Uterus (tissue), 4 donors: ENCODE data around the gene NLK. TPM values are rescaled to one million over a fixed set of nuclear protein-coding genes. Genes with fewer than 3 reads are reported as not detected.
"Not testable (repeated sequence)": the region's sequence is repeated elsewhere in the genome, so short reads cannot be mapped to it uniquely, and the experiment has no call there.

ENCODE experiments used
- DNase-seq, 2 donors: peaks; one replicate each; pipeline ENCODE4 v3.0.0-alpha.2; 2019 to 2020
- H3K27ac ChIP-seq, 2 donors: fragments of 200-600 bp; sonication (generic); 1 replicate in 1 of 2; 2 replicates in 1 of 2; pipeline ENCODE4 v1.5.1; 2016 to 2018
- H3K27me3 ChIP-seq, 2 donors: fragments of 200-600 bp; sonication (generic); one replicate each; pipeline ENCODE4 v1.5.1; 2018 to 2019; ENCODE audit warnings: control low read depth in 1 of 2
- H3K36me3 ChIP-seq, 2 donors: fragments of 200-600 bp; sonication (generic); one replicate each; pipeline ENCODE4 v1.5.1; 2019; ENCODE audit warnings: control low read depth in 1 of 2
- H3K4me1 ChIP-seq, 2 donors: fragments of 200-600 bp; sonication (generic); one replicate each; pipeline ENCODE4 v1.5.1; 2018 to 2019; ENCODE audit warnings: control low read depth in 1 of 2
- H3K4me3 ChIP-seq, 2 donors: fragments of 200-600 bp; sonication (generic); 1 replicate in 1 of 2; 2 replicates in 1 of 2; pipeline ENCODE4 v1.5.1; 2018 to 2019; ENCODE audit warnings: mild to moderate bottlenecking in 1 of 2
- H3K9me3 ChIP-seq, 2 donors: fragments of 200-600 bp; sonication (generic); one replicate each; pipeline ENCODE4 v1.5.1; 2019; ENCODE audit warnings: control low read depth in 1 of 2
- CTCF ChIP-seq, 4 experiments: fragments of 200-600 bp in 2 of 4; fragments of 450-650 bp in 2 of 4; sonication (generic) in 2 of 4; IDR thresholded peaks; one replicate each; pipeline ENCODE4 v1.5.1; 2016 to 2019; ENCODE audit warnings: antibody characterized with exemption in 4 of 4, mild to moderate bottlenecking in 2 of 4, moderate library complexity in 1 of 4
- POLR2A ChIP-seq, 2 donors: fragments of 450-650 bp; IDR thresholded peaks; one replicate each; pipeline ENCODE4 v1.6.1; 2016; ENCODE audit warnings: antibody characterized with exemption in 2 of 2, mild to moderate bottlenecking in 1 of 2, moderate library complexity in 1 of 2
- intact Hi-C: fragments of 100-400 bp; cut with DNase I; formaldehyde crosslinking; loops from one replicate; pipeline ENCODE4 v1.15.1; 2023; ENCODE audit warnings: low total_unique reads
- total RNA-seq, 4 donors: library from RNA; depleted of rRNA in 3 of 4; stranded (reverse); fragments of >200 nt in 3 of 4; gene quantifications; one replicate each; pipeline versions ENCODE4 v1.1.0 to v1.2.4, GENCODE V29; 2014 to 2023
- donor health status: DM: yes; HTN: yes; CAD: no.

NLK gene
- total RNA-seq, 4 donors from 2014 or later: 7.7 to 36.8 (median 23.4) TPM

GRCh38 chr17:28181568-28181967 is 139.1 kb downstream of the NLK start:
- intact Hi-C loops: no loop called here
- Histone ChIP-seq H3K27me3 (no peaks in the 10 kb centered on the region), H3K4me3 (no peak overlapping the region), H3K9me3 (no peaks in the 10 kb centered on the region), H3K4me1 (no peaks in the 10 kb centered on the region), H3K27ac (no peak overlapping the region), H3K36me3 (no peaks in the 10 kb centered on the region)
- no peak for DNase-seq
- TF ChIP-seq POLR2A (IDR thresholded peaks at IDR 0.05): no peak
- TF ChIP-seq CTCF (IDR thresholded peaks at IDR 0.05): no peak

- no peak for TF ChIP-seq CTCF (IDR thresholded peaks at IDR 0.05)
- no peak for TF ChIP-seq POLR2A (IDR thresholded peaks at IDR 0.05)
- Histone ChIP-seq H3K27ac (no peak overlapping the region), H3K36me3 (no peaks in the 10 kb centered on the region), H3K9me3 (no peaks in the 10 kb centered on the region), H3K27me3 (no peaks in the 10 kb centered on the region), H3K4me3 (no peak overlapping the region), H3K4me1 (no peaks in the 10 kb centered on the region)
- intact Hi-C loops: no loop called here
- no peak for DNase-seq
Measured at GRCh38 chr17:28182559-28182958, 140.1 kb downstream of the NLK start.

GRCh38 chr17:28185658-28186057 is 143.2 kb downstream of the NLK start:
- Histone ChIP-seq H3K36me3 (no peaks in the 10 kb centered on the region), H3K27me3 (no peaks in the 10 kb centered on the region), H3K9me3 (no peaks in the 10 kb centered on the region), H3K4me3 (no peak overlapping the region), H3K27ac (no peak overlapping the region), H3K4me1 (no peaks in the 10 kb centered on the region)
- no peak for DNase-seq
- intact Hi-C loops: no loop called here
- TF ChIP-seq POLR2A (IDR thresholded peaks at IDR 0.05) (no peak), CTCF (IDR thresholded peaks at IDR 0.05) (no peak)

GRCh38 chr17:28186472-28186871 is 144.0 kb downstream of the NLK start:
- H3K4me1 ChIP-seq, DNase-seq, H3K27me3 ChIP-seq, H3K9me3 ChIP-seq, H3K4me3 ChIP-seq, intact Hi-C loops, H3K27ac ChIP-seq, H3K36me3 ChIP-seq: not testable (repeated sequence)

GRCh38 chr17:28187931-28188330 is 145.5 kb downstream of the NLK start:
- H3K27me3 ChIP-seq: no peaks in the 10 kb centered on the region
- intact Hi-C loops: no loop called here

More at GRCh38 chr17:28187931-28188330, 145.5 kb downstream of the NLK start:
- H3K36me3 ChIP-seq: no peaks in the 10 kb centered on the region
- no peak for DNase-seq
- no peak for TF ChIP-seq CTCF (IDR thresholded peaks at IDR 0.05)
- TF ChIP-seq POLR2A (IDR thresholded peaks at IDR 0.05): no peak
- no peaks in the 10 kb centered on the region for H3K9me3 ChIP-seq
- no peak overlapping the region for H3K4me3 ChIP-seq
- H3K4me1 ChIP-seq: no peaks in the 10 kb centered on the region
- H3K27ac ChIP-seq: no peak overlapping the region
